Activated CD4-positive, CD25-positive, alpha-beta regulatory T cell (primary cell): ENCODE results near the gene IL3.

Source experiments
- DNase-seq, 4 experiments: peaks; one replicate each; lab custom pipeline; 2025; lab: John Stamatoyannopoulos, UW

Gene IL3

GRCh38 chr5:132057498-132058255, 2.8 kb upstream of the IL3 start:
- DNase-seq = no peak

GRCh38 chr5:132058646-132059042, 1.8 kb upstream of the IL3 start:
- DNase-seq = no peak

- no peak for DNase-seq
Observed at GRCh38 chr5:132059043-132059695, 1.3 kb upstream of the IL3 start.

GRCh38 chr5:132059696-132060500, 557 bp upstream of the IL3 start:
- no peak for DNase-seq

GRCh38 chr5:132063090-132063911, 2.8 kb downstream of the IL3 start:
- peak; percentile 49 to 76 (median 59) for DNase-seq

GRCh38 chr5:132064140-132064539, 3.7 kb downstream of the IL3 start:
- DNase-seq = no peak

GRCh38 chr5:132064738-132065331, 4.4 kb downstream of the IL3 start:
- DNase-seq = peak; percentile 48 to 80 (median 66)

- DNase-seq = peak in 2 of 4 experiments; percentile 8
Observed at GRCh38 chr5:132065351-132065937, 5.0 kb downstream of the IL3 start.

- no peak for DNase-seq
Observed at GRCh38 chr5:132065951-132066701, 5.7 kb downstream of the IL3 start.

GRCh38 chr5:132066871-132067270, 6.4 kb downstream of the IL3 start:
- DNase-seq = no peak

- no peak for DNase-seq
Observed at GRCh38 chr5:132067451-132067850, 7.0 kb downstream of the IL3 start.

GRCh38 chr5:132067941-132068808, 7.7 kb downstream of the IL3 start:
- no peak for DNase-seq

GRCh38 chr5:132069561-132069960, 9.1 kb downstream of the IL3 start:
- no peak for DNase-seq

- DNase-seq = no peak
Observed at GRCh38 chr5:132069994-132070393, 9.5 kb downstream of the IL3 start.

- DNase-seq = no peak
Observed at GRCh38 chr5:132070460-132071337, 10.2 kb downstream of the IL3 start.

- no peak for DNase-seq
Observed at GRCh38 chr5:132071338-132071707, 10.9 kb downstream of the IL3 start.

- DNase-seq = no peak
Observed at GRCh38 chr5:132072070-132072469, 11.6 kb downstream of the IL3 start.

- DNase-seq = no peak
Observed at GRCh38 chr5:132072528-132072927, 12.1 kb downstream of the IL3 start.
